Adrenal gland (tissue), 12 donors: Measurements from ENCODE around the gene ADM5. TPM values are rescaled to one million over a fixed set of nuclear protein-coding genes. Genes with fewer than 3 reads are reported as not detected.

Experiments
- DNase-seq, 7 donors: peaks; one replicate each; pipeline ENCODE4 v3.0.0-alpha.2; 2019 to 2020
- H3K27ac ChIP-seq, 5 donors: fragments of 200-600 bp; sonication (generic) in 4 of 5; 1 replicate in 3 of 5; 2 replicates in 2 of 5; pipeline versions ENCODE4 v1.5.1 to v1.8.0; 2016 to 2020; ENCODE audit warnings: mild to moderate bottlenecking in 1 of 5
- H3K27me3 ChIP-seq: fragments of 200-600 bp; 2 replicates; pipeline ENCODE4 v1.8.0; 2021
- H3K36me3 ChIP-seq, 2 donors: fragments of 200-600 bp; replicated peaks in 1 of 2; 1 replicate in 1 of 2; 2 replicates in 1 of 2; pipeline versions ENCODE4 v1.5.1 to v1.8.0; 2018 to 2022
- H3K4me1 ChIP-seq, 2 donors: fragments of 200-600 bp; replicated peaks in 1 of 2; 1 replicate in 1 of 2; 2 replicates in 1 of 2; pipeline versions ENCODE4 v1.5.1 to v1.8.0; 2018 to 2021
- H3K4me3 ChIP-seq, 4 donors: fragments of 200-600 bp; sonication (generic) in 3 of 4; one replicate each; pipeline ENCODE4 v1.5.1; 2016 to 2018
- H3K9me3 ChIP-seq, 3 donors: fragments of 200-600 bp; sonication (generic) in 1 of 3; replicated peaks in 1 of 3; 1 replicate in 2 of 3; 2 replicates in 1 of 3; pipeline versions ENCODE4 v1.5.1 to v1.8.0; 2016 to 2021
- POLR2A ChIP-seq, 2 donors: fragments of 450-650 bp; IDR thresholded peaks; one replicate each; pipeline ENCODE4 v1.6.1; 2017; ENCODE audit warnings: antibody characterized with exemption in 2 of 2, mild to moderate bottlenecking in 2 of 2, moderate library complexity in 1 of 2
- WGBS, 4 donors: extraction: QIAGEN DNeasy Blood & Tissue Kit in 2 of 4; methylation state at CpG; one replicate each; pipeline versions ENCODE4 v1.1.5 to v1.1.7; 2013 to 2017; 5-methylcytosine and 5-hydroxymethylcytosine counted together
- intact Hi-C, 2 donors: fragments of 100-400 bp; cut with DNase I; formaldehyde crosslinking; loops; one replicate each; pipeline versions ENCODE4 v1.14.1 to v1.15.0; 2022 to 2023
- microRNA-seq, 3 donors: library from miRNA; unstranded; fragments of <30 nt; microRNA quantifications; one replicate each; pipeline ENCODE4, GENCODE V29; 2017 to 2020
- polyA plus RNA-seq, 3 donors: library from polyadenylated mRNA; stranded (reverse); fragments of 200-250 nt in 2 of 3; fragments of 350-450 nt in 1 of 3; fragmentation: Illumina TruSeq in 1 of 3; extraction: RNeasy Lipid Tissue Mini Kit (QIAGEN cat#74804) in 1 of 3; gene quantifications; one replicate each; pipeline ENCODE4 v1.2.3, GENCODE V29; 2013 to 2014
- small RNA-seq, 2 donors: library from RNA; depleted of rRNA; stranded (forward); fragments of <200 nt; gene quantifications; one replicate each; pipeline ENCODE3, GENCODE V24; 2016
- total RNA-seq, 9 donors: library from RNA; depleted of rRNA in 4 of 9; stranded (reverse); fragments of >200 nt in 4 of 9; fragments of 120-200 nt in 1 of 9; fragmentation: NEBNext Ultra II Directional in 1 of 9; extraction: Animal tissue kit (Norgen Biotek cat#: 25700) in 1 of 9; gene quantifications; one replicate each; pipeline versions ENCODE4 v1.1.0 to v1.2.4, GENCODE V29; 2013 to 2023
- TF ChIP-seq, protein P1 (sequence below), 6 experiments: fragments of 450-650 bp in 4 of 6; fragments of 200-600 bp in 2 of 6; sonication (generic) in 1 of 6; IDR thresholded peaks; 1 replicate in 5 of 6; 2 replicates in 1 of 6; pipeline versions ENCODE4 v1.5.1 to v1.8.0; 2016 to 2021; ENCODE audit warnings: antibody characterized with exemption in 6 of 6, mild to moderate bottlenecking in 2 of 6, moderate library complexity in 1 of 6
- donor health status: healthy with polysubstance abuse.
- donor health status: Bipolar disorder and iron deficiency.
- donor health status: DM: yes; HTN: yes; CAD: no.
- donor health status: DM: no; HTN: no; CAD: no.
- donor health status: DM: no; HTN: no; CAD: no.
- donor health status: DM: yes; HTN: yes; CAD: no.

ADM5 gene
- total and polyA plus RNA-seq, 12 donors: 0.18 to 2.0 (median 0.61) TPM; not detected in 1

- no peak for TF ChIP-seq POLR2A (IDR thresholded peaks at IDR 0.05)
- TF ChIP-seq, protein P1, sequence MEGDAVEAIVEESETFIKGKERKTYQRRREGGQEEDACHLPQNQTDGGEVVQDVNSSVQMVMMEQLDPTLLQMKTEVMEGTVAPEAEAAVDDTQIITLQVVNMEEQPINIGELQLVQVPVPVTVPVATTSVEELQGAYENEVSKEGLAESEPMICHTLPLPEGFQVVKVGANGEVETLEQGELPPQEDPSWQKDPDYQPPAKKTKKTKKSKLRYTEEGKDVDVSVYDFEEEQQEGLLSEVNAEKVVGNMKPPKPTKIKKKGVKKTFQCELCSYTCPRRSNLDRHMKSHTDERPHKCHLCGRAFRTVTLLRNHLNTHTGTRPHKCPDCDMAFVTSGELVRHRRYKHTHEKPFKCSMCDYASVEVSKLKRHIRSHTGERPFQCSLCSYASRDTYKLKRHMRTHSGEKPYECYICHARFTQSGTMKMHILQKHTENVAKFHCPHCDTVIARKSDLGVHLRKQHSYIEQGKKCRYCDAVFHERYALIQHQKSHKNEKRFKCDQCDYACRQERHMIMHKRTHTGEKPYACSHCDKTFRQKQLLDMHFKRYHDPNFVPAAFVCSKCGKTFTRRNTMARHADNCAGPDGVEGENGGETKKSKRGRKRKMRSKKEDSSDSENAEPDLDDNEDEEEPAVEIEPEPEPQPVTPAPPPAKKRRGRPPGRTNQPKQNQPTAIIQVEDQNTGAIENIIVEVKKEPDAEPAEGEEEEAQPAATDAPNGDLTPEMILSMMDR (IDR thresholded peaks at IDR 0.05): no peak
- intact Hi-C loops: no loop called here
- no peaks in the 10 kb centered on the region for H3K27me3 ChIP-seq
Measured at GRCh38 chr19:49739098-49739497, 49.7 kb downstream of the ADM5 start.

GRCh38 chr19:49739933-49740332 is 50.5 kb downstream of the ADM5 start:
- Histone ChIP-seq H3K27me3 (no peaks in the 10 kb centered on the region), H3K9me3 (no peaks in the 10 kb centered on the region), H3K4me3 (no peak overlapping the region), H3K4me1 (no peaks in the 10 kb centered on the region), H3K27ac (no peak overlapping the region), H3K36me3 (no peaks in the 10 kb centered on the region)
- no peak for TF ChIP-seq POLR2A (IDR thresholded peaks at IDR 0.05)
- TF ChIP-seq, protein P1 (IDR thresholded peaks at IDR 0.05): no peak
- DNase-seq: no peak
- 90 to 96% (median 92%) methylated on average over 3 to 10 of the region's 10 CpGs for WGBS, 4 donors
- intact Hi-C loops: no loop called here

More at GRCh38 chr19:49739098-49739497, 49.7 kb downstream of the ADM5 start:
- 73 to 94% (median 84%) methylated on average over 1 of the region's 1 CpG for WGBS, 4 donors
- Histone ChIP-seq H3K4me3 (no peak overlapping the region), H3K9me3 (no peaks in the 10 kb centered on the region), H3K36me3 (no peaks in the 10 kb centered on the region), H3K27ac (no peak overlapping the region), H3K4me1 (no peaks in the 10 kb centered on the region)
- DNase-seq: no peak

Small RNAs within 50 kb of the gene (microRNA-seq; reads per million reads assigned to microRNA genes)
- gene MIR5088: 0 to 0.28 (median 0) reads per million in 3 donors

Small RNAs within 50 kb of the gene (small RNA-seq; reads per million reads assigned to genes)
- gene MIR5088: 0 to 0.17 reads per million in 2 donors

Other genes starting within 250 kb of the ADM5 start
- gene SLC17A7, start 248.1 kb upstream of the ADM5 start, total RNA-seq: 1 to 10 TPM in 5 of 9 donors, under 1 TPM in 4; 0.06 to 9.6 (median 1.3) TPM
- 1 to 10 TPM in 2 of 3 donors, under 1 TPM in 1; 0.18 to 1.9 (median 1.0) TPM for gene SLC17A7, start 248.1 kb upstream of the ADM5 start, polyA plus RNA-seq
- gene PIH1D1, start 237.8 kb upstream of the ADM5 start, total RNA-seq: 100 to 1,000 TPM in 4 of 9 donors, 10 to 100 TPM in 5; 63.1 to 131 (median 87.2) TPM
- 100 to 1,000 TPM in 1 of 3 donors, 10 to 100 TPM in 2; 26.6 to 103 (median 72.3) TPM for gene PIH1D1, start 237.8 kb upstream of the ADM5 start, polyA plus RNA-seq
- gene ALDH16A1, start 236.4 kb upstream of the ADM5 start, total RNA-seq: 10 to 100 TPM; 15.1 to 47.8 (median 29.1) TPM
- gene ALDH16A1, start 236.4 kb upstream of the ADM5 start, polyA plus RNA-seq: 10 to 100 TPM in 2 of 3 donors, 1 to 10 TPM in 1; 3.6 to 95.5 (median 86.7) TPM
- gene FLT3LG, start 215.4 kb upstream of the ADM5 start, total RNA-seq: 10 to 100 TPM in 3 of 9 donors, 1 to 10 TPM in 6; 1.2 to 10.6 (median 8.4) TPM
- gene FLT3LG, start 215.4 kb upstream of the ADM5 start, polyA plus RNA-seq: 10 to 100 TPM in 2 of 3 donors, 1 to 10 TPM in 1; 1.8 to 33.8 (median 24.7) TPM
- gene RPL13A, start 202.0 kb upstream of the ADM5 start, total RNA-seq: 1,000 to 10,000 TPM; 2,402 to 3,504 (median 2,570) TPM
- gene RPL13A, start 202.0 kb upstream of the ADM5 start, polyA plus RNA-seq: 1,000 to 10,000 TPM; 1,750 to 2,828 (median 2,567) TPM
- gene RPS11, start 193.2 kb upstream of the ADM5 start, total RNA-seq: 1,000 to 10,000 TPM; 1,528 to 3,971 (median 2,257) TPM
- gene RPS11, start 193.2 kb upstream of the ADM5 start, polyA plus RNA-seq: 1,000 to 10,000 TPM; 2,684 to 4,591 (median 2,733) TPM
- gene FCGRT, start 176.9 kb upstream of the ADM5 start, total RNA-seq: 100 to 1,000 TPM; 101 to 505 (median 351) TPM
- gene FCGRT, start 176.9 kb upstream of the ADM5 start, polyA plus RNA-seq: 100 to 1,000 TPM in 2 of 3 donors, 10 to 100 TPM in 1; 90.2 to 253 (median 218) TPM
- 10 to 100 TPM in 8 of 9 donors, 1 to 10 TPM in 1; 8.0 to 56.4 (median 33.1) TPM for gene RCN3, start 161.6 kb upstream of the ADM5 start, total RNA-seq
- 100 to 1,000 TPM in 2 of 3 donors, 1 to 10 TPM in 1; 9.3 to 232 (median 120) TPM for gene RCN3, start 161.6 kb upstream of the ADM5 start, polyA plus RNA-seq
- gene NOSIP, start 109.0 kb upstream of the ADM5 start, total RNA-seq: 10 to 100 TPM; 53.3 to 98.2 (median 63.8) TPM
- 100 to 1,000 TPM in 2 of 3 donors, 10 to 100 TPM in 1; 35.0 to 159 (median 145) TPM for gene NOSIP, start 109.0 kb upstream of the ADM5 start, polyA plus RNA-seq
- 1 to 10 TPM in 2 of 9 donors, under 1 TPM in 5, not detected in 2; 0.28 to 1.2 (median 0.87) TPM for gene PRRG2, start 108.3 kb upstream of the ADM5 start, total RNA-seq
- gene PRRG2, start 108.3 kb upstream of the ADM5 start, polyA plus RNA-seq: 1 to 10 TPM in 1 of 3 donors, under 1 TPM in 2; 0.33 to 1.2 (median 0.71) TPM
- 10 to 100 TPM in 8 of 9 donors, 1 to 10 TPM in 1; 2.9 to 39.3 (median 17.6) TPM for gene PRR12, start 98.4 kb upstream of the ADM5 start, total RNA-seq
- 10 to 100 TPM in 1 of 3 donors, 1 to 10 TPM in 2; 4.2 to 49.8 (median 9.5) TPM for gene PRR12, start 98.4 kb upstream of the ADM5 start, polyA plus RNA-seq
- 10 to 100 TPM in 8 of 9 donors, 1 to 10 TPM in 1; 6.8 to 77.9 (median 37.4) TPM for gene RRAS, start 49.5 kb upstream of the ADM5 start, total RNA-seq
- gene RRAS, start 49.5 kb upstream of the ADM5 start, polyA plus RNA-seq: 100 to 1,000 TPM in 2 of 3 donors, 10 to 100 TPM in 1; 21.9 to 180 (median 167) TPM
- gene SCAF1, start 47.4 kb upstream of the ADM5 start, total RNA-seq: 10 to 100 TPM in 8 of 9 donors, 1 to 10 TPM in 1; 4.2 to 81.3 (median 45.8) TPM
- 10 to 100 TPM in 2 of 3 donors, 1 to 10 TPM in 1; 7.9 to 67.7 (median 27.1) TPM for gene SCAF1, start 47.4 kb upstream of the ADM5 start, polyA plus RNA-seq
- 100 to 1,000 TPM in 2 of 9 donors, 10 to 100 TPM in 7; 33.7 to 108 (median 64.1) TPM for gene IRF3, start 23.7 kb upstream of the ADM5 start, total RNA-seq
- 100 to 1,000 TPM in 2 of 3 donors, 10 to 100 TPM in 1; 23.2 to 328 (median 159) TPM for gene IRF3, start 23.7 kb upstream of the ADM5 start, polyA plus RNA-seq
- gene BCL2L12, start 23.7 kb upstream of the ADM5 start, total RNA-seq: 10 to 100 TPM in 4 of 9 donors, 1 to 10 TPM in 5; 3.3 to 16.3 (median 9.7) TPM
- gene BCL2L12, start 23.7 kb upstream of the ADM5 start, polyA plus RNA-seq: 10 to 100 TPM in 2 of 3 donors, 1 to 10 TPM in 1; 3.5 to 15.4 (median 13.9) TPM
- gene PRMT1, start 12.3 kb upstream of the ADM5 start, total RNA-seq: 100 to 1,000 TPM in 8 of 9 donors, 10 to 100 TPM in 1; 80.4 to 262 (median 160) TPM
- gene PRMT1, start 12.3 kb upstream of the ADM5 start, polyA plus RNA-seq: 100 to 1,000 TPM; 158 to 198 (median 179) TPM
- gene CPT1C, start 1.5 kb downstream of the ADM5 start, total RNA-seq: 1 to 10 TPM in 8 of 9 donors, not detected in 1; 2.4 to 9.4 (median 4.6) TPM
- gene CPT1C, start 1.5 kb downstream of the ADM5 start, polyA plus RNA-seq: 10 to 100 TPM in 2 of 3 donors, 1 to 10 TPM in 1; 5.8 to 55.7 (median 14.1) TPM
- under 1 TPM in 5 of 9 donors, not detected in 4; 0.11 to 0.47 (median 0.29) TPM for gene TSKS, start 73.7 kb downstream of the ADM5 start, total RNA-seq
- gene TSKS, start 73.7 kb downstream of the ADM5 start, polyA plus RNA-seq: 1 to 10 TPM in 1 of 3 donors, under 1 TPM in 1, not detected in 1; 0.94 to 1.7 TPM
- 100 to 1,000 TPM in 8 of 9 donors, 10 to 100 TPM in 1; 59.8 to 455 (median 262) TPM for gene AP2A1, start 77.4 kb downstream of the ADM5 start, total RNA-seq
- gene AP2A1, start 77.4 kb downstream of the ADM5 start, polyA plus RNA-seq: 100 to 1,000 TPM in 1 of 3 donors, 10 to 100 TPM in 2; 71.5 to 131 (median 90.3) TPM
- 10 to 100 TPM; 22.0 to 72.5 (median 45.3) TPM for gene FUZ, start 123.7 kb downstream of the ADM5 start, total RNA-seq
- gene FUZ, start 123.7 kb downstream of the ADM5 start, polyA plus RNA-seq: 10 to 100 TPM in 2 of 3 donors, 1 to 10 TPM in 1; 7.6 to 62.0 (median 47.7) TPM
- gene MED25, start 128.7 kb downstream of the ADM5 start, total RNA-seq: 100 to 1,000 TPM in 5 of 9 donors, 10 to 100 TPM in 4; 36.2 to 211 (median 105) TPM
- 100 to 1,000 TPM in 2 of 3 donors, 10 to 100 TPM in 1; 71.2 to 457 (median 299) TPM for gene MED25, start 128.7 kb downstream of the ADM5 start, polyA plus RNA-seq
- gene PTOV1, start 161.6 kb downstream of the ADM5 start, total RNA-seq: 100 to 1,000 TPM; 163 to 568 (median 257) TPM
- gene PTOV1, start 161.6 kb downstream of the ADM5 start, polyA plus RNA-seq: 100 to 1,000 TPM in 2 of 3 donors, 10 to 100 TPM in 1; 78.7 to 620 (median 409) TPM
- gene PNKP, start 178.0 kb downstream of the ADM5 start, total RNA-seq: 100 to 1,000 TPM in 4 of 9 donors, 10 to 100 TPM in 5; 49.3 to 199 (median 97.7) TPM
- 100 to 1,000 TPM in 2 of 3 donors, 10 to 100 TPM in 1; 40.7 to 344 (median 202) TPM for gene PNKP, start 178.0 kb downstream of the ADM5 start, polyA plus RNA-seq
- gene AKT1S1, start 187.8 kb downstream of the ADM5 start, total RNA-seq: 10 to 100 TPM; 19.8 to 70.3 (median 36.5) TPM
- 10 to 100 TPM; 66.0 to 89.6 (median 75.8) TPM for gene AKT1S1, start 187.8 kb downstream of the ADM5 start, polyA plus RNA-seq
- 100 to 1,000 TPM in 1 of 9 donors, 10 to 100 TPM in 7, 1 to 10 TPM in 1; 5.8 to 103 (median 51.3) TPM for gene TBC1D17, start 188.1 kb downstream of the ADM5 start, total RNA-seq
- gene TBC1D17, start 188.1 kb downstream of the ADM5 start, polyA plus RNA-seq: 100 to 1,000 TPM in 2 of 3 donors, 10 to 100 TPM in 1; 22.4 to 198 (median 113) TPM
- 1 to 10 TPM in 5 of 9 donors, under 1 TPM in 4; 0.18 to 2.1 (median 1.1) TPM for gene IL4I1, start 207.3 kb downstream of the ADM5 start, total RNA-seq
- 1 to 10 TPM in 2 of 3 donors, under 1 TPM in 1; 0.33 to 3.2 (median 2.1) TPM for gene IL4I1, start 207.3 kb downstream of the ADM5 start, polyA plus RNA-seq
- 100 to 1,000 TPM in 1 of 9 donors, 10 to 100 TPM in 8; 14.3 to 103 (median 40.3) TPM for gene ATF5, start 239.6 kb downstream of the ADM5 start, total RNA-seq
- 100 to 1,000 TPM in 1 of 3 donors, 10 to 100 TPM in 2; 67.3 to 114 (median 95.7) TPM for gene ATF5, start 239.6 kb downstream of the ADM5 start, polyA plus RNA-seq
- 10 to 100 TPM; 29.3 to 71.8 (median 55.9) TPM for gene NUP62, start 239.9 kb downstream of the ADM5 start, total RNA-seq
- 10 to 100 TPM; 26.4 to 47.8 (median 31.9) TPM for gene NUP62, start 239.9 kb downstream of the ADM5 start, polyA plus RNA-seq